Stimulated activated CD4-positive, alpha-beta T cell treated with anti-CD3 and anti-CD28 coated beads, Interleukin-4, amount 100 ng/mL, for 4 hours (primary cell): ENCODE results near the gene SIGLEC6.

Source experiments
- DNase-seq, 2 experiments: peaks; one replicate each; pipeline ENCODE4 v3.0.0-alpha.2; 2020

The SIGLEC6 gene

DNA sequence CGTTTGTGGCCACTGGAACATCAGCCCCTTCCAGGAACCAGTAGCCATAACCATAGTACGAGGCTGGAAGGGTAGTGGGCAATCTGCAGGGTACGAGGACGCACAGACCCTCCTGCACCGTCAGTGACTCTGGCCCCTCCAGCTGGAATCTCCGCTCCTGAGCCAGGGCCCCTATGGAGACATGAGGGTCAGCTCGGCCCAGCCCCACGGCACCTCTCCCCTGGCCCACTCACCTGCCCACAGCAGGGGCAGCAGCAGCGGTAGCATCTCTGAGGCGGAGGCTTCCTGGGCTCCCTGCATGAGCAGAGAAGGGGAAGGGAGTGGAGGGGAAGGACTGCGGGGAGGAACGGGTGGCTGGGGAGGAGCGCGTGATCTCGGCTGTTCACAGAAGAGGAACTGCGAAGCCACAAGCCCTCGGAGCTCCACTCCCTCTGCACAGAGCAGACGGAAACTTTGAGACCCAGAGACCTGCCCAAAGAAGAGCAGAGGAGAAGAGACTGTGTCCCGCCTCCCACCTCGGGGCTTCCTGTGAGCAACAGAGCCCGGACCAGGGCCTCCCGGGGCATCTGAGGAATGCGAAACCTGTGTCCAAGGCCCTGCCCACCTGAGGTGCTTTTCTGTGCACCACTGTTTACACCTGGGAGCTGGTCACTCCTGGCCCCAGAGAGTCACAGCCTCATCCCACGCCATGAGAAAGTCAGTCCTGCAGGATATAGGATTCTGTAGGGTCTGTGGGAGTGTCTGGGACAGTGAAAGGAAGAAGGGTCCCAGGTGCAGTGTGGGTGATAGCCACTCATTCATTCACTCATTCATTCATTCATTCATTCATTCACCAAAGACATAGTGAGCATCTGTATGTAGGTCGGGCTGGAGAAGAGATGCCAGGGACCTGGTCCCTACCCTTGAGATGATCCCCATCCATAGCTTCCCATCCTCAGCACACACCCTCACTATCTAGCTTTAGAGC is at the start of gene SIGLEC6:
Gene SIGLEC6 (minus strand): TSS at position 322 of the 967 bp plus-strand sequence. CDS start 22 bp downstream, at position 300.
- DNase-seq: peak; percentile 3 to 30

- no peak for DNase-seq
These were observed 45.4 kb upstream of the SIGLEC6 start for GRCh38 chr19:51576850-51577249.

DNA sequence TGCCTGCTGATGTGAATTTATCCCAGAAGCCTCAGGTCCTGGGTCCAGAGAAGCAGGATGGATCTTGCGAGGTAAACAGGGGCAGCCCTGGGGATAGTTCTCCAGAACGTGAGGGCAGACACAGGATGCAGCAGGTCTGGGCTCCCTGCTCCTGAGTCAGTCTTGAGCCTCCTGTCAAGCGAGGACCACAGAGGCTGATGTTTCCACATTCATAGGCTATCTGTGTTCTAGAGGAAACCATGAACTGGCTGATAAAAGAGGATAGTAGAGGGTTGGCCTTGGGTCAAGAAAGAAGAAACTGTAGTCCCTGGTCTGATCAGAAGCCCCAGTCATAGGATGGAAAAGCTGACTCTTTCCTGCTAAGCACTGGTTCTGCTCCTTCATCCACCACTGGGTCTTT is 41.9 kb upstream of the SIGLEC6 start:
- no peak for DNase-seq

GRCh38 chr19:51572908-51573307 is 41.4 kb upstream of the SIGLEC6 start:
- no peak for DNase-seq

DNA sequence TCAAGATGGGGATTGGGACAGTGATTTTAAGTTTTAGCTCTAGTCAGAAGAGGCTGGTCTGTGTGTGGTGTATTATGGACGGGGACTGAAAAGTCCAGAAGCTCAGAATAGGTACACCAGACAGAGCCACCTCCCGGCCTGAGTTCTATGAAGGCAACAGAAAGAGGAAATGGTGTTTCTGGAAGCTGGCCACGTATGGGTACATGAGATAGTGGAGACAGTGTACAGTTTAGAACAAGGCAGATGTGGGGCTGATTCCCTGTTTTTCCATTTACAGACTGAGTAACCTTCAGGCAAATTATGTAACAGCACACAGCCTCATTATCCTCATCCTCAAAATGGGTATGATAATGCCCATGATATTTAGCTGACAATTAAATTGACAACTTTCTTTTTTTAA is 40.9 kb upstream of the SIGLEC6 start:
- DNase-seq: no peak

DNA sequence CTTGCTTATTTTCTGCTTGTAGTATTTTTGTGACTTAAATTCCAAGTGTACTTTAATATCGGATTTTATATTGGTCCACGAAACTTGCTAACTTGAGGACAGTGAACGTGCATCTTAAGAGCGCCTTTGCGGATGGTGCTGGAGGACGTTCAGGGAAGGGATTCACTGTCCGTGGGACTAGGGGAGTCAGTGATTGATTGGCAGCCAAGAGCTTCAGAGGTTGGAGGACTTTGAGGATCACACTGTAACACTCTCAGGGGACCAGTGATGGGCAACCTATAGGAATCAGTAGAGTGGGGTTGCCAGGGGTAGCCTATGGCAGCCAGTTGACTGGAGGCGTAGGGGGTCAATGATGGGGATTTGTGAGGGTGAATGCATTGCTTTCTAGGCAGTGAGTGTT is 40.1 kb upstream of the SIGLEC6 start:
- DNase-seq: no peak

DNA sequence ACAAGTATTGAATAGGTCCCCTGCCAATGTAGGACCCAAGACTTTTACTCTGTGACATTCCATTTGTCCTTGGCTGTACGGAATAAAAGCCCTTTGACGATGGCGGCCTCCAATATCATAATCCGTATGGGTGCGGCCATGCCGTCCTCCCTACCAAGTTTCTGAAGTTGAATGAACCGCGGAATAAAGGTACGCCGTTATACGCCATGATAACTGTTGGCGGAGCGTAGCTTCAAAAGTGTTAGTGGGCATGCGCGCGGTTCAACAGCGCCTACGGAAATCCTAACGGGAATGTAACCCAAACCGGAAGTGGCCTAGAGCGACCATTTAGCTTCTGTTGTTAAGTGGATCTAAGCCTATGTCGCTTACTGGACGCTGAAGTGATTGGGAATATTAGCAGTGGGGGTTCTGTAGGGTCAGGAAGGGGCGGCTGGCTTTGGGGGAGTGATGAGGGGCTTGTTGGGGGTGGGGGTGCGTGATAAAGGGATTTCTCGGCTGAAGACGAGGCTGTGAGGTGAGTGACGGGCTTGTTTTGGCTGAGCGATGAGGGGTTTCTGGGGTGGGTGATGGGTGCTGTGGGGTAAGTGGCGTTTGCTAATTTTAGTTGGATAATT is 39.6 kb upstream of the SIGLEC6 start, which contains the start of gene ZNF175:
Gene ZNF175 (plus strand): TSS at position 322 of the 614 bp plus-strand sequence. CDS start 2,047 bp downstream, outside the sequence.
- DNase-seq: peak; percentile 82 to 87

DNA sequence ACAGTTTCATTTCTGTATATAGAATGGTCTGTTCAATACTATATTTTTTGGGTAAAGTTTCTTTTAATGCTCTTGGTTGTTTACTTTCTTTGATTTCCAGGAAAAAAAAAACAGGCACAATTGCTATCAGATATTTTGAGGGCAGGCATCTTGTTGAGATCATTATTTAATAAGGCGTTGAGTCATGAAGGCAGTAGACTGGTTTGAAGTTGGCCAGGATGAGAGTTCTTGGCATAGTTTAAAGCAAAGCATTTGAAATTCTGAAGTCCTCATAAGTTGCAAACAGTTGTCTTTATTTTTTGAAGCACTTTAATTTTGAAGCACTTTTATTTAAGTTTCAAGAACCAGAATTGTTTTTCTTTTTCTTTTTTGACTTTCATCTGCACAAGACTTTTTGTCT is 37.0 kb upstream of the SIGLEC6 start:
- no peak for DNase-seq

- DNase-seq: no peak
These were observed 36.1 kb upstream of the SIGLEC6 start for GRCh38 chr19:51567583-51567982.

- DNase-seq: no peak
These were observed 35.1 kb upstream of the SIGLEC6 start for GRCh38 chr19:51566489-51567100.

DNA sequence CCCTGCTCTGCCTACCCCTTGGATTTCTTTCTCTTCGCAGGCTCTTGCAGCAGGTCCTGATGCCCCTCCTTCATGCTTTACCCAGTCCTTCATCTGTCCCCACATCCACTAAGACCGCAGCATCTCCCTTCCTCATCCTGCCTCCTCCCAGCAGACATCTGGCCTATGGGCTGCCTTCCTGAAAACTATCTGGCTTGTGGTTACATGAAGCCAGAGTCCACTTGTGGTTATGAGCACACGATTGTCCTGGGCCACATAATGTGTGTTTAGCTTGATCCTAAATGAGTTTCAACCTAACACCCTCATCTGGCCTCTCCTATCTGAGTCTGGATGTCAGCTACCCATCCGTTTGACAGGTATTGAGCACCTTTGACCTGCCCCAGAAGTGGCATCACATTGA is 34.1 kb upstream of the SIGLEC6 start:
- DNase-seq: no peak

DNA sequence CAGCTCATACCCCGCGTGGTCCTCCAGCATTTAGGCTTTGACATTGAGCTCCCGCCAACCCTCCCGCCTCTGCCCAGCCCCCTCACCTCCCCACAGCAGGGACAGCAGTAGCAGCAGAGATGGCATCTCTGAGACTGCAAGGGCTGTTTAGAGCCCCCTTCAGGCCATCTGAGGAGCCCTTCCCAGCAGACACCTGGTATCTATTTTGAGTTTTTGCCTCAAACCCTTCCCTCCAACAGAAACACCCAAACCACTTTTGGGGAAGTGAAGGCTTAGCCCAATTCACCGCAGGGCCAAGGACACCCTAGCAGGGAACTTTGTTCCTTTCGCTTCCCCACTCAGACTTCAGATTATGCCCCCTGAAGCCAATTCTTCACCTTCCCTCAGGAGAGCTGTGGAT is 33.3 kb upstream of the SIGLEC6 start:
- no peak for DNase-seq

DNA sequence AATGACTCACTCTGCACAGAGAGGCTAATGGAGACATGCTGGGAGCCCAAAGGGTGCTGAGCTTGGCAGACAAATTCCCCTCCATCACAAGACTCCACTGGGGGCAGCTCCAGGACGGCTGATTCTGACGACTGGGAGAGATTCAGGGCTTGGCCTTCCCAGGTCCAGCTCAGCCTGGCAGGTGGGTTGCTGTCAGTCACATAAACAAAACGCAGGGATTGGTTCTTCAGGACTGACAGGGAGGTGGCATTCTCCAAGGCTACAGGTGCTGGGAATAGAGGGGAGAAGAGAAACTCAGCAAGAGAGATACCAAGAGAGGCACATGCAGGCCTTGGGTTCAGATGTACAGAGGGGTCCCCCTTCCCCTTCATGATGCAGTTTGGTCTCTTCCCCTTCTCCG is 28.9 kb upstream of the SIGLEC6 start:
- DNase-seq: no peak

DNA sequence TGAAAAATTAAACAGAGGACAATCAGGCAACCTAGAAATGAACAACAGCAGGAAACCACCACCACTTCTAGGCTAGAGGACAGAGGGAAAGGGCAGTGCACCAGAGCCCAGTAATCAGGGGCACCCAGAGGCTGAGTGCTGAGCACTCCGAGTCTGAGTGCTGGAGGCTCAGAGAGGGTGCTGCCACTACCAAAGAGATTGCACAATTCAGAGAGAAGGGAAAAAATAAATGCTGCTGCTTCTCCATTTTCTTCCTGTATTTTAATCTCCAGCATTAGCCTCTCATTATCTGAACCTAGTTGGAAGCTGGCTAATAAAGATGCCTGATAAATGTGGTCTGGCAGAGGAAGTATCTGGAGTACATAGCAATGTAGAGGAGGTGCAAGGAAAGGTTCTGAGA is 27.8 kb upstream of the SIGLEC6 start:
- no peak for DNase-seq

- DNase-seq: peak in 1 of 2 experiments; percentile 46
These were observed 21.7 kb upstream of the SIGLEC6 start for GRCh38 chr19:51552996-51553725.

DNA sequence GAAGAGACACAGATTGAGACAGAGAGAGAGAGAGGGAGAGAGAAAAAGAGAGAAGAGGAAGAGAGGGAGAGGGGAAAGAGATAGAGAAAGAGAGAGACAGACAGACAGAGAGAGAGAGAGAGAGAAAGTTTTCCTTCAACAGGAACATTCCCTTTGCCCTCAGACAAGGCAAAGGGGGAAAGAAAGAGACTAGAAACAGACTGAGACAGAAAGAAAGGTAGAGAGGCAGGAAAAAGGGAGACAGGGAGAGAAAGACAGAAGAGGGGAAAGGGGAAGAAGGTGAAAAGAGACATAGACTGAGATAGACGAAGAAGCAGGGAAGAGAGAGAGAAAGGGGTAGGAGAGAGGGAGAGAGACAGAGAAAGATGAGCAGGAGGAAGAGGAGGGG is 21.1 kb upstream of the SIGLEC6 start:
- DNase-seq: no peak

DNA sequence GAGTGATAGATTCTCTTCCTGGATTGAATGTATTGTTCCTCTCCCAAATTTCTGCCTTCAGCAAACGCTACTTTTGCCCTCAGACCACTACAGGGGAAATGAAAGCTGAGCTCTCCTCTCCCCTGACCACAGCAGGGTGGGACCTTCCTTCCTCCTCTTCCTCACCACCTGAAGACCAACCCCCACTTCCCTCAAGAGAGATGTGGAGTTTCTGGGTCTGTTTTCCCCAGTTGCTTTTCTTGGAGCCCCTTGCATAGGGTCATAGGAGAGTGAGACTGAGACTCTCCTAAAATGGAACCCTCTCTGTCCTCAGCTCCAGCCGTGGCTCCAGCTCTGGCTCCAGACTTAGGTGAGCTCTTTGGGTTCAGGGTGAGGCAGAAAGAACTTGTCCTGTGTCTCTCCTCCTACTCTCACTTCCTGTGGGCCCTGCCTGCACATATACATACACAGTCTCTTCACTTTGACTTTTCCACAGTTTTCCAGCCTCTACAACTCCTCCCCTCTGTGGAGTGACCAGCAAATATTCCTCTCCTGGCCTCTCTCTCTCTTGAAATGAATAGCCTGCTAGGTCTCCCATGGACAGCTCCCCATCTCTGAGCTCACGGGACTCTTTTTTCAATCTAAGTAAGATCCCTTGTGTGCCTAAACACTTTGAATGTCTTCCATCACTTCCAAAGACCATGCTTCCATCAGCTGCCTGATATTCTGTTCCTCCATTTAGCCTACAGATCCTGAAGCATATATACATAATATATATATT is 20.4 kb upstream of the SIGLEC6 start:
- no peak for DNase-seq

GRCh38 chr19:51550848-51551672 is 19.6 kb upstream of the SIGLEC6 start:
- no peak for DNase-seq

- DNase-seq: no peak
These were observed 18.3 kb upstream of the SIGLEC6 start for GRCh38 chr19:51549533-51550324.

DNA sequence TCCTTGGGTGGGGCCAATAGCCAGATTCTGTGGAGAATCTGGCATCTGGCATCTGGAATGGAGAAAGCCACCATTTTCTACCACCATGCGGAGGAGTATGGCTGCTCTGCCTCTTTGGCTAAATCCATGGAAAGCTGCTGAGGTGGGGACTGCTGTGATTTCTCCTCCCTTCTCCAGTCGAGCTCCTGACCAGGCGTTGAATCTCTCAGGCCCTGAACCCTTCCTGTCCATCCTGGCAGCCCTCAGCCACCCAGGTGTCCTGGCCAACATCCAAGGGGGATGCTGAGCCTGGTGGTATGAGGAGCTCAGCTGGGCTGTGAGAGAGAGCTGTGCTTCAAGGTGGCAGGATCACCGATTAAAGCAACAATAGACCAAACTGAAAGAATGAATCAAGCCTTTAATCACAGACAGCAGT is 17.4 kb upstream of the SIGLEC6 start:
- no peak for DNase-seq
